ENCODE data around the gene ZDHHC20. TPM values are rescaled to one million over a fixed set of nuclear protein-coding genes. Genes with fewer than 3 reads are reported as not detected.

The ZDHHC20 gene
- polyA plus RNA-seq, 2 of the 4 experiments (the other 2 are of a cell fraction), result 26.9 to 57.0 TPM

DNA sequence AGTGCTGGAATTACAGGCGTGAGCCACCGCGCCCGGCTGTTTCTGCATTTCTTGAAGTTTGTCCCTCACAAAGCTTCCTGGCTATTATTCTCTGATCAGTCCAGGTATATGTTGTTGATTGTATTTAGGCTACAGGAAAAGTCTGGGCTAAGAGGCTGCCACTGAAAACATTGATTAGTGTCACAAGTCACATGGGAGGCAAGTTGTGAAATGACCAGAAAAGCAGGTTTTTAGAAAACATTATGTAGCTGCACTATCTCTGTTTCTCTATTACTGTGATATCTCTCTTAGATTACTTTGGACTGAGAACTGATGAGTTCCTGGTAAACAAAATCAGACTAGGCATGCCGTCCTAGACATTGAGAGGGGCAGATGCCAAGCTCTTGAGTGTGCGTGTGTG, 16.0 kb upstream of the ZDHHC20 start:
- FAIRE-seq (no peak), ATAC-seq (no peak), DNase-seq (ENCODE audit: low read depth in 1 of 2, low spot score in 1 of 2) (no peak)
- Histone ChIP-seq H3K4me3 (no peak overlapping the region), H3K4me2 (no peak overlapping the region), H3K9me3 (no peaks in the 10 kb centered on the region), H3K27ac (no peak overlapping the region), H3K4me1 (no peaks in the 10 kb centered on the region)
- WGBS (ENCODE audit: missing lambda C conversion rate), result 65% methylated on average over 6 of the region's 6 CpGs
- no peak for TF ChIP-seq TFCP2L1 (CRISPR knock-in tag; IDR thresholded peaks at IDR 0.05)
- TF ChIP-seq KDM5A (IDR thresholded peaks at IDR 0.05), result no peak
- TF ChIP-seq, protein P1, sequence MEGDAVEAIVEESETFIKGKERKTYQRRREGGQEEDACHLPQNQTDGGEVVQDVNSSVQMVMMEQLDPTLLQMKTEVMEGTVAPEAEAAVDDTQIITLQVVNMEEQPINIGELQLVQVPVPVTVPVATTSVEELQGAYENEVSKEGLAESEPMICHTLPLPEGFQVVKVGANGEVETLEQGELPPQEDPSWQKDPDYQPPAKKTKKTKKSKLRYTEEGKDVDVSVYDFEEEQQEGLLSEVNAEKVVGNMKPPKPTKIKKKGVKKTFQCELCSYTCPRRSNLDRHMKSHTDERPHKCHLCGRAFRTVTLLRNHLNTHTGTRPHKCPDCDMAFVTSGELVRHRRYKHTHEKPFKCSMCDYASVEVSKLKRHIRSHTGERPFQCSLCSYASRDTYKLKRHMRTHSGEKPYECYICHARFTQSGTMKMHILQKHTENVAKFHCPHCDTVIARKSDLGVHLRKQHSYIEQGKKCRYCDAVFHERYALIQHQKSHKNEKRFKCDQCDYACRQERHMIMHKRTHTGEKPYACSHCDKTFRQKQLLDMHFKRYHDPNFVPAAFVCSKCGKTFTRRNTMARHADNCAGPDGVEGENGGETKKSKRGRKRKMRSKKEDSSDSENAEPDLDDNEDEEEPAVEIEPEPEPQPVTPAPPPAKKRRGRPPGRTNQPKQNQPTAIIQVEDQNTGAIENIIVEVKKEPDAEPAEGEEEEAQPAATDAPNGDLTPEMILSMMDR (IDR thresholded peaks at IDR 0.05), result no peak
- no peak for TF ChIP-seq ZC3H11A (IDR thresholded peaks at IDR 0.05)
- TF ChIP-seq NPAS2 (CRISPR knock-in tag; IDR thresholded peaks at IDR 0.05; ENCODE audit: borderline replicate concordance), result no peak
- TF ChIP-seq CHD2 (IDR thresholded peaks at IDR 0.05; ENCODE audit: low read length, partially characterized antibody), result no peak
- no peak for TF ChIP-seq ESRRA (IDR thresholded peaks at IDR 0.05; ENCODE audit: borderline replicate concordance, low read length)
- CTCF ChIA-PET, result interaction anchor here (0.6 kb wide), 1 partner anchor 405 kb away, joined by 3 read pairs; no protein-coding TSS in a partner anchor
- POLR2A ChIA-PET, result no interaction called here

DNA sequence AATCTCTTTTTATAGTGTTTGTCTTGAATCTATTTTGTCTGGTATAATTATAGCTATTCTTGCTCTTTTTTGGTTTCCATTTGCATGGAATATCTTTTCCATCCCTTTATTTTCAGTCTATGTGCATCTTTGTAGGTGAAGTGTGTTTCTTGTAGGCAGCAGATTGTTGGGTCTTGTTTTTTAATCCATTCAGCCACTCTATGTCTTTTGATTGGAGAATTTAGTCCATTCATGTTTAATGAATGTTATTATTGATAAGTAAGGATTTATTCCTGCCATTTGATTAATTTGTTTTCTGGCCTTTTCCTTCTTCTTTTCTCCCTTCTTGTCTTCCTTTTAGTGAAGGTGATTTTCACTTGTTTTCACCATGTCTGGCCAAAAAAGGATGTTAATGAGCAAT, 11.7 kb upstream of the ZDHHC20 start:
- TF ChIP-seq RFX5 (IDR thresholded peaks at IDR 0.05), result no peak
- no peak for TF ChIP-seq MYC (IDR thresholded peaks at IDR 0.05; ENCODE audit: borderline replicate concordance, low read length)
- no peak for TF ChIP-seq FOSL2 (IDR thresholded peaks at IDR 0.05)
- TF ChIP-seq FOSL2 (CRISPR knock-in tag; IDR thresholded peaks at IDR 0.05), result no peak
- no peak for TF ChIP-seq ZNF302 (CRISPR knock-in tag; IDR thresholded peaks at IDR 0.05)
- TF ChIP-seq EP300 (IDR thresholded peaks at IDR 0.05), result no peak
- no peak for TF ChIP-seq ESRRA (IDR thresholded peaks at IDR 0.05; ENCODE audit: borderline replicate concordance, low read length)
- TF ChIP-seq, protein P2, sequence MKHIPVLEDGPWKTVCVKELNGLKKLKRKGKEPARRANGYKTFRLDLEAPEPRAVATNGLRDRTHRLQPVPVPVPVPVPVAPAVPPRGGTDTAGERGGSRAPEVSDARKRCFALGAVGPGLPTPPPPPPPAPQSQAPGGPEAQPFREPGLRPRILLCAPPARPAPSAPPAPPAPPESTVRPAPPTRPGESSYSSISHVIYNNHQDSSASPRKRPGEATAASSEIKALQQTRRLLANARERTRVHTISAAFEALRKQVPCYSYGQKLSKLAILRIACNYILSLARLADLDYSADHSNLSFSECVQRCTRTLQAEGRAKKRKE (CRISPR knock-in tag; IDR thresholded peaks at IDR 0.05; ENCODE audit: low read depth), result no peak
- TF ChIP-seq, protein P3, sequence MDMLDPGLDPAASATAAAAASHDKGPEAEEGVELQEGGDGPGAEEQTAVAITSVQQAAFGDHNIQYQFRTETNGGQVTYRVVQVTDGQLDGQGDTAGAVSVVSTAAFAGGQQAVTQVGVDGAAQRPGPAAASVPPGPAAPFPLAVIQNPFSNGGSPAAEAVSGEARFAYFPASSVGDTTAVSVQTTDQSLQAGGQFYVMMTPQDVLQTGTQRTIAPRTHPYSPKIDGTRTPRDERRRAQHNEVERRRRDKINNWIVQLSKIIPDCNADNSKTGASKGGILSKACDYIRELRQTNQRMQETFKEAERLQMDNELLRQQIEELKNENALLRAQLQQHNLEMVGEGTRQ (IDR thresholded peaks at IDR 0.05), result no peak
- TF ChIP-seq, protein P4, sequence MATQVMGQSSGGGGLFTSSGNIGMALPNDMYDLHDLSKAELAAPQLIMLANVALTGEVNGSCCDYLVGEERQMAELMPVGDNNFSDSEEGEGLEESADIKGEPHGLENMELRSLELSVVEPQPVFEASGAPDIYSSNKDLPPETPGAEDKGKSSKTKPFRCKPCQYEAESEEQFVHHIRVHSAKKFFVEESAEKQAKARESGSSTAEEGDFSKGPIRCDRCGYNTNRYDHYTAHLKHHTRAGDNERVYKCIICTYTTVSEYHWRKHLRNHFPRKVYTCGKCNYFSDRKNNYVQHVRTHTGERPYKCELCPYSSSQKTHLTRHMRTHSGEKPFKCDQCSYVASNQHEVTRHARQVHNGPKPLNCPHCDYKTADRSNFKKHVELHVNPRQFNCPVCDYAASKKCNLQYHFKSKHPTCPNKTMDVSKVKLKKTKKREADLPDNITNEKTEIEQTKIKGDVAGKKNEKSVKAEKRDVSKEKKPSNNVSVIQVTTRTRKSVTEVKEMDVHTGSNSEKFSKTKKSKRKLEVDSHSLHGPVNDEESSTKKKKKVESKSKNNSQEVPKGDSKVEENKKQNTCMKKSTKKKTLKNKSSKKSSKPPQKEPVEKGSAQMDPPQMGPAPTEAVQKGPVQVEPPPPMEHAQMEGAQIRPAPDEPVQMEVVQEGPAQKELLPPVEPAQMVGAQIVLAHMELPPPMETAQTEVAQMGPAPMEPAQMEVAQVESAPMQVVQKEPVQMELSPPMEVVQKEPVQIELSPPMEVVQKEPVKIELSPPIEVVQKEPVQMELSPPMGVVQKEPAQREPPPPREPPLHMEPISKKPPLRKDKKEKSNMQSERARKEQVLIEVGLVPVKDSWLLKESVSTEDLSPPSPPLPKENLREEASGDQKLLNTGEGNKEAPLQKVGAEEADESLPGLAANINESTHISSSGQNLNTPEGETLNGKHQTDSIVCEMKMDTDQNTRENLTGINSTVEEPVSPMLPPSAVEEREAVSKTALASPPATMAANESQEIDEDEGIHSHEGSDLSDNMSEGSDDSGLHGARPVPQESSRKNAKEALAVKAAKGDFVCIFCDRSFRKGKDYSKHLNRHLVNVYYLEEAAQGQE (IDR thresholded peaks at IDR 0.05), result no peak
- no peak for TF ChIP-seq ZSCAN20 (CRISPR knock-in tag; IDR thresholded peaks at IDR 0.05)
- no peak for TF ChIP-seq JUNB (IDR thresholded peaks at IDR 0.05)
- no peak for TF ChIP-seq FOXS1 (CRISPR knock-in tag; IDR thresholded peaks at IDR 0.05)
- no peak for TF ChIP-seq CBX8 (IDR thresholded peaks at IDR 0.05)
- no peak for TF ChIP-seq POLR2AphosphoS2 (conservative IDR thresholded peaks at IDR 0.05; ENCODE audit: low read length)
- TF ChIP-seq, protein P5, sequence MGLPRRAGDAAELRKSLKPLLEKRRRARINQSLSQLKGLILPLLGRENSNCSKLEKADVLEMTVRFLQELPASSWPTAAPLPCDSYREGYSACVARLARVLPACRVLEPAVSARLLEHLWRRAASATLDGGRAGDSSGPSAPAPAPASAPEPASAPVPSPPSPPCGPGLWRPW (IDR thresholded peaks at IDR 0.05), result no peak
- no peak for TF ChIP-seq NFE2L2 (conservative IDR thresholded peaks at IDR 0.05; ENCODE audit: low read length)
- no peak for TF ChIP-seq CBX2 (IDR thresholded peaks at IDR 0.05; ENCODE audit: borderline replicate concordance, low read depth)
- TF ChIP-seq HOXB13 (CRISPR knock-in tag; IDR thresholded peaks at IDR 0.05; ENCODE audit: low read depth), result no peak
- no peaks in the 10 kb centered on the region for H3K9me3 ChIP-seq
- POLR2A ChIA-PET, result no interaction called here
- CTCF ChIA-PET, result interaction anchor here (0.5 to 1.9 kb wide), 3 partner anchors 9 to 546 kb away, joined by 3 to 6 read pairs (median 4); no protein-coding TSS in a partner anchor
- no peak for DNase-seq (ENCODE audit: low read depth in 1 of 2, low spot score in 1 of 2)
- no peak for ATAC-seq
- H3K4me2 ChIP-seq, result no peak overlapping the region
- no peaks in the 10 kb centered on the region for H3K4me1 ChIP-seq
- H3K27ac ChIP-seq, result no peak overlapping the region
- no peak overlapping the region for H3K4me3 ChIP-seq
- FAIRE-seq, result no peak

Data from A549 (cell line).